HG02610 (cell line): ENCODE results near the gene LRRC25.

Source experiments
- ATAC-seq: cut with Tn5 transposase; IDR thresholded peaks from one replicate; pipeline ENCODE4 v1.9.1; 2021; ENCODE audit warnings: mild to moderate bottlenecking, moderate library complexity; ENCODE audit not compliant: unreplicated experiment

Gene LRRC25

GRCh38 chr19:18435842-18436670 is 38.6 kb upstream of the LRRC25 start:
- ATAC-seq, result no peak

- no peak for ATAC-seq
Measured at GRCh38 chr19:18435178-18435841, 37.9 kb upstream of the LRRC25 start.

GRCh38 chr19:18434411-18435175 is 37.2 kb upstream of the LRRC25 start:
- no peak for ATAC-seq

GRCh38 chr19:18433735-18434398 is 36.4 kb upstream of the LRRC25 start:
- no peak for ATAC-seq

- no peak for ATAC-seq
Measured at GRCh38 chr19:18433015-18433691, 35.7 kb upstream of the LRRC25 start.

GRCh38 chr19:18432275-18433014 is 35.0 kb upstream of the LRRC25 start:
- ATAC-seq, result no peak

- ATAC-seq, result no peak
Measured at GRCh38 chr19:18431351-18432197, 34.2 kb upstream of the LRRC25 start.

GRCh38 chr19:18430417-18431144 is 33.2 kb upstream of the LRRC25 start:
- no peak for ATAC-seq

- ATAC-seq, result no peak
Measured at GRCh38 chr19:18429717-18430416, 32.4 kb upstream of the LRRC25 start.

GRCh38 chr19:18428787-18429674 is 31.6 kb upstream of the LRRC25 start:
- peak; percentile 56 for ATAC-seq

- no peak for ATAC-seq
Measured at GRCh38 chr19:18428173-18428786, 30.9 kb upstream of the LRRC25 start.

- ATAC-seq, result no peak
Measured at GRCh38 chr19:18427743-18428113, 30.3 kb upstream of the LRRC25 start.

GRCh38 chr19:18427080-18427742 is 29.8 kb upstream of the LRRC25 start:
- no peak for ATAC-seq

- ATAC-seq, result no peak
Measured at GRCh38 chr19:18426416-18426767, 29.0 kb upstream of the LRRC25 start.

GRCh38 chr19:18425515-18426415 is 28.3 kb upstream of the LRRC25 start:
- ATAC-seq, result no peak
